ENCODE results near the gene SLC30A3. TPM values are rescaled to one million over a fixed set of nuclear protein-coding genes. Genes with fewer than 3 reads are reported as not detected.

Gene SLC30A3
- total RNA-seq, 1 donor from 2014 or later: not detected

- peak; percentile 50 for TF ChIP-seq CTCF (conservative IDR thresholded peaks at IDR 0.05; ENCODE audit: low read depth, low read length)
- DNase-seq (ENCODE audit: low read depth): no peak
- peak overlapping the region; percentile 24 for H3K4me3 ChIP-seq (ENCODE audit: low read depth, low read length)
These were observed 2.1 kb upstream of the SLC30A3 start for GRCh38 chr2:27264753-27265535.

- DNase-seq (ENCODE audit: low read depth): no peak
- H3K4me3 ChIP-seq (ENCODE audit: low read depth, low read length): no peak overlapping the region
- TF ChIP-seq CTCF (conservative IDR thresholded peaks at IDR 0.05; ENCODE audit: low read depth, low read length): no peak
These were observed 1.5 kb upstream of the SLC30A3 start for GRCh38 chr2:27264253-27264752.

- no peak overlapping the region for H3K4me3 ChIP-seq (ENCODE audit: low read depth, low read length)
- TF ChIP-seq CTCF (conservative IDR thresholded peaks at IDR 0.05; ENCODE audit: low read depth, low read length): no peak
- DNase-seq (ENCODE audit: low read depth): no peak
These were observed 723 bp upstream of the SLC30A3 start for GRCh38 chr2:27263287-27264252.

GRCh38 chr2:27261926-27262298 lies 935 bp downstream of the SLC30A3 start:
- H3K4me3 ChIP-seq (ENCODE audit: low read depth, low read length): no peak overlapping the region
- no peak for DNase-seq (ENCODE audit: low read depth)
- no peak for TF ChIP-seq CTCF (conservative IDR thresholded peaks at IDR 0.05; ENCODE audit: low read depth, low read length)

GRCh38 chr2:27261241-27261925 lies 1.5 kb downstream of the SLC30A3 start:
- H3K4me3 ChIP-seq (ENCODE audit: low read depth, low read length): no peak overlapping the region
- no peak for DNase-seq (ENCODE audit: low read depth)
- TF ChIP-seq CTCF (conservative IDR thresholded peaks at IDR 0.05; ENCODE audit: low read depth, low read length): no peak

- no peak for TF ChIP-seq CTCF (conservative IDR thresholded peaks at IDR 0.05; ENCODE audit: low read depth, low read length)
- no peak overlapping the region for H3K4me3 ChIP-seq (ENCODE audit: low read depth, low read length)
- DNase-seq (ENCODE audit: low read depth): no peak
These were observed 4.8 kb downstream of the SLC30A3 start for GRCh38 chr2:27258051-27258450.

Data from epithelial cell of proximal tubule (primary cell).